Activated T-cell treated with anti-CD3 and anti-CD28 coated beads, Interleukin-2, amount 50 U/mL, for 1 hour (primary cell): ENCODE results near the gene P4HTM.

Experiments
- DNase-seq: peaks from one replicate; pipeline ENCODE4 v3.0.0-alpha.2; 2020

P4HTM gene, protein sequence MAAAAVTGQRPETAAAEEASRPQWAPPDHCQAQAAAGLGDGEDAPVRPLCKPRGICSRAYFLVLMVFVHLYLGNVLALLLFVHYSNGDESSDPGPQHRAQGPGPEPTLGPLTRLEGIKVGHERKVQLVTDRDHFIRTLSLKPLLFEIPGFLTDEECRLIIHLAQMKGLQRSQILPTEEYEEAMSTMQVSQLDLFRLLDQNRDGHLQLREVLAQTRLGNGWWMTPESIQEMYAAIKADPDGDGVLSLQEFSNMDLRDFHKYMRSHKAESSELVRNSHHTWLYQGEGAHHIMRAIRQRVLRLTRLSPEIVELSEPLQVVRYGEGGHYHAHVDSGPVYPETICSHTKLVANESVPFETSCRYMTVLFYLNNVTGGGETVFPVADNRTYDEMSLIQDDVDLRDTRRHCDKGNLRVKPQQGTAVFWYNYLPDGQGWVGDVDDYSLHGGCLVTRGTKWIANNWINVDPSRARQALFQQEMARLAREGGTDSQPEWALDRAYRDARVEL

DNA sequence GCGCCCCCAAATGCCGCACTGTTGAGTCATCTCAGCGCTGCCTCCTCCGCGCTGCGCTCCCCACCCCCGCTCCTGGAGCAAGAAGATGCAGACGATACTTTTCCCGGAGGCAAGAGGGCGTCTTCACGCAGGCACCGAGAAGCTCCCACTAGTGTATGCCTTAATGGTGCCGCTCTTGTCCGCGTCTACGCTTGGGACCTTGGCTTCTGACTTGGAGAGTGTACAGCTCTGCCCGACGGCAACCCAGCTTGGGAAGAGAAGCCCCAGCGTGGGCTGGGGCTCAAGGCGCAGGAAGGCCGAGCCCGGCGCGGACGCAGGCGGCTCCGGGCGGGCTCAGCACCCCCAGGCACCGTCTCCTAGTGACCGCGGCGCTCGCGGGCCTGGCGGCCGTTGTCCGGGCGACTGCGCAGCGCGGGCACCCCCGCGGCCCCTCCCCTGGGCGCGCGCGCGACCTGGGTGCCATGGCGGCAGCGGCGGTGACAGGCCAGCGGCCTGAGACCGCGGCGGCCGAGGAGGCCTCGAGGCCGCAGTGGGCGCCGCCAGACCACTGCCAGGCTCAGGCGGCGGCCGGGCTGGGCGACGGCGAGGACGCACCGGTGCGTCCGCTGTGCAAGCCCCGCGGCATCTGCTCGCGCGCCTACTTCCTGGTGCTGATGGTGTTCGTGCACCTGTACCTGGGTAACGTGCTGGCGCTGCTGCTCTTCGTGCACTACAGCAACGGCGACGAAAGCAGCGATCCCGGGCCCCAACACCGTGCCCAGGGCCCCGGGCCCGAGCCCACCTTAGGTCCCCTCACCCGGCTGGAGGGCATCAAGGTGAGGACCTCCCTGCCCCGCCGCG, at the start of gene P4HTM:
TSS of gene P4HTM (plus strand) at position 446 of the 840 bp plus-strand sequence. CDS start at position 462, 16 bp downstream.
- peak; percentile 83 for DNase-seq

DNA sequence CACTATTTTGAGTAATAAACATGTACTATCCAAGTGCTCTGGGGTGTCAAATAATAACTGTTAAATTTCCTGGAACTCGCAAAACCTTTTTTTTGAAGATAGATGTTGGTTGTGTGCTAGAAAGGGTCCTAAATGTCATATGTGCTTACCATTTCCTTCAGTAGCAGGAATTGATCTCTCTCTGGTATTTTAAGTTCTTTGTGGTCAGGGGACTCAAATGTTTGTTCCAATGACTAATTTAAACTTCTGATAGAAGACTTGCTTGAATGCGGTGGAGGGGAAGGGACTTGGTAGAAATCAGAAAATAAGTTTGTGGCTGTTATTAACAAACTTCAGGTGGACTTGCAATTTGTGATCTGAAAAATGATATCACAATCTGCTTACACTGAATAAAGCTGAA, 44.6 kb upstream of the P4HTM start:
- DNase-seq: no peak

DNA sequence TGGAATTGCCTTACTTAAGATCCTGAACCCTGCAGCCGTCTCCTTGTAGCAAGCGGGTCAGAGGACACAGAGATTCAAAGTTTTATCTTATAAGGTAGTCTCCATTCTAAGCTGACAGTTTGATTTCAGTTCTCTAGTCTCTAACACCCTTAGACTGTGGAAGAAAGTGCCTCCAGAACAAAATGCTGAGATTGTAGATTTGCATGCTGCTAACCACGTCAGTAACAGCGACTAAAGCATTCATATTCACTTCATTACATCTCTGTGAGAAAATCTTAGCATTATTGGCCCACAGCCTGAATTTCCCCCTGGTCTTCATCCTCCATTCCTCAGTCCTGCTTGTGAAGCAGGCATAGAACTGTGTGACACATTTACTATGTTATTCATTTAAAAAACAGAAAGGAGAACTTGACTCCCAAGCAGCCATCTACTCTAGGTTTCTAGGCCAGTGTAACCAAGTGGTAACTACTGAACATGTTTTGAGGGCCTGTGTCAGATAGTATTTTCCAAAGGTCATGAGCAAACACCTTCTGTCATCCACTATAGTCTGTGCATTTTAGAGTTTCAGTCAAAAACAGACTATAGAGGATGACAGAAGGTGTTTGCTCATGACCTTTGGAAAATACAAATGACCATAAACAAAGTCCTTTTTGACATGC, 44.0 kb upstream of the P4HTM start:
- DNase-seq: no peak

DNA sequence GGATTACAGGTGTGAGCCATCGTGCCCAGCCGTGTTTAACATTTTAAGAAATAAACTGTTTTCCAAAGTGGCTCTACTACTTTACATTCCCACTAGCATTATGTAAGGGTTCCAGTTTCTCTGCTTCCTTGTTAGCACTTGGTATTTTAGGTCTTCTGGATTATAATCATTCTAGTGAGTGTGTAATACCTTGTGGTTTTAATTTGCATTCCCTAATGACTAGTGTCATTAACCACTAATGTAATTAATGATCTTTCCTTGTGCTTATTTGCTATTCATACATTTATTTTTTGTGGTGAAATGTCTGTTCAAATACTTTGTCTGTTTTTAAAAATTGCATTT, 40.7 kb upstream of the P4HTM start:
- no peak for DNase-seq

DNA sequence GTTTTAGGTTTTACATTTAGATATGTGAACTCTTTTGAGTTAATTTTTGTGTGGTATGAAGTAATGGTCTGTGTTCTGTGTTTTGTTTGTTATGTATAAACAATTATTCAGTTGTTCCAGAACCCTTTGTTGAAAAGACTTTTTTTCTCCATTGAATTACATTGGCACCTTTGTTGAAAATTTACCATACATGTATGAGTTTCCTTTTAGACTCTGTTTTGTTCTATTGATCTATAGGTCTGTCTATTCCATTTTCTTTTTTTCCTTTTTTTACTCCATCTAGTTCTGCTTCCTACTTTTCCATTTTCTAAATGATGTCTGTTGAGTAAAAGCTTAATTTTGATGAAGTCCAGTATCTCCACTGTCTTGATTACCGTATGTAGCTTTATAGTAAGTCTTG, 40.0 kb upstream of the P4HTM start:
- DNase-seq: no peak

DNA sequence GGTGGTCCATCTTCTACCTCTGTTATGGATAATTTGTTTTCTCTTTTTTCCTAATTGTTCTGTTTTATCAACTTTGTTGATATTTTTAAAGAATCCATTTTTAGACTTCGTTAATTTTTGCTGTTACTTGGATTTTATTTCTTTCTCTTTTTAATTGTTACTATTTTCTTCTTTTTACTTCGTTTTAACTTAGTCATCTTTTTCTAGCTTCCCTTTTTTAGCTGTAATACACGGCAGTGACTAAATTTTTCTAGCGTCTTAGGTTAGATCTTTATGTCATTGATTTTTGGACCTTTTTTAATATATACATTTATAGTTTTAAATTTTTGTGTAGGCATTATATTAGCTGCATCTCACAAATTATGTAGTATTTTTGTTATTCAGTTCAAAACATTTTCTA, 38.3 kb upstream of the P4HTM start:
- no peak for DNase-seq

DNA sequence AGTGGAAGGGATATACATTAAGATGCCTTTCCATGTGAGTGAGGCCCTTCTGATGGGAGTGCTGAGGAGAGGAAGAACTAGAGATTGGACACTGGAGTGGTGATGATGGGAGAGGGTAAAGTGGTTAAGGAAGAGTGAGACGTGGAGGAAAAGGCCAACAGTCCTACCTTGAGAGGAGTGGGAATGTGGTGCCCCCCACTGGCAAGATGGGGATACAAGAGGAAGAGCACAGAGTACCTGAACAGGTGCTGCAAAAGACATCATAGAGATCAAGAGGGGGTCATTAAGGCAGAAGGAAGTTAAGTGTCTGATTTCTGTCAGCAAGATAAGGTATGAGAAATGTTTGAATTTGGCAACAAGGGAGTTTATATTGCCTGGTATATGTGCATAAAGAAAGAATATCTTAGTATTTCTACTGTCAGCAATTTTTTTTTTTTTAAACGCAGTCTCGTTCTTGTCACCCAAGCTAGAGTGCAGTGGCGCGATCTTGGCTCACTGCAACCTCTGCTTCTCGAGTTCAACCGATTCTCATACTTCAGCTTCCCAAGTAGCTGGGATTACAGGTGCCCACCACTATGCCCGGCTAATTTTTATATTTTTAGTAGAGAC, 37.4 kb upstream of the P4HTM start:
- DNase-seq: peak; percentile 56

DNA sequence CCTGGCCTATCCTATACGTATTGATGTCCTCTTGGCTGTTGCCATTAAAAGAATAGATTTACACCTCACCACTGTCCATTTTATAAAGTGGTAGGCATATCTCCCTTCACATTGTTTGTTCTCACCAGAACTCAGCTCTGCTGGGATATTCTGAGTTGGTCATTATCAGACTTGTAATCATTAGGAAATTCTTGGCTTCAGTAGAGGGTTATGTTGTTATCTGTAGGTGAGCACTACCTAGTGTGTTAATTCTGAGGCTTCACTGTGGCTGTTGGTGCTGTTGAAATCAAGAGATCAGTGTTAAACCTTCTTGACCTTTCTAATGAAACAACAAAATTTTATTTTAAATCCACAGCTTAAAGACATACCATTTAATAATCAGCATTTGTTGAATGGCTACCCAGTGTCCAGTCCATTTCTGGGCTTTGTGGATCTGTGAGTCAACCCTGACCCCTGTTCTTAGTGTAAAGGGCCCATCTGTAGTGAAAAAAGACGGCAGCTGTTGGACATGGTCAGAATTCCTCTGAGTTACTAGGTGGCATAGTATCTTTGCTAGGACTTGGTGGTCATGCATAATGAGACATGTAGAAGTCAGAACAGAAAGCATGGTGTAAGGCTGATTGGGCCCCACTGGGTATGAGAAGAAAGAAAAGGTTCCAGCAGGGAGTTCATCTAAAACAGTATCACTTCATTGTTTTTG, 32.9 kb upstream of the P4HTM start:
- no peak for DNase-seq

DNA sequence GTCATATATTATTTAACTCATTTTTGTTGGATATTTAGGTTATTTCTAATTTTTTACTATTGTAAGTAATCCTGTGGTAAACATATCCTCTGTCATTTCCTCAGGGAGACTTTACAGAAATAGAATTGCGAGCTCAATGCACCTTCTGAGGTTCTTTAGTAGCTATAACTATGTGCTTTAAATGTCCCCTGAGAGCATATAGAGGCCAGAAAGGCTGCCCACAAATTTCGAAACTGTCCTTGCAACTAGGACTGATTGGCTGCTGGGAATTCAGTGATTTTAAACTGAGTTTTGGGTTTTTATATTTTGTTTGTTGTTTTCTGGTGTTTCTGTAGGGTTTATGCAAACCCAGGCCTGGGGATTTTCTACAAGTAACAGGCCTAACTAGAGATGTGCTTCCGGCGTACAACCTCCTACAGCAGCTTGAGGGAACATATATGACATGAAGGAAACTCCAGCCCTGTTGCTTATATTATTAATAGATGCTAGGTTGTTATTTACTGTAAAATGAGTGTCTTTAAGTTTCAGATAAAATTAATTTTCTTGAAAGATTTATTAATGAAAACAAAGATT, 29.1 kb upstream of the P4HTM start:
- DNase-seq: no peak

DNA sequence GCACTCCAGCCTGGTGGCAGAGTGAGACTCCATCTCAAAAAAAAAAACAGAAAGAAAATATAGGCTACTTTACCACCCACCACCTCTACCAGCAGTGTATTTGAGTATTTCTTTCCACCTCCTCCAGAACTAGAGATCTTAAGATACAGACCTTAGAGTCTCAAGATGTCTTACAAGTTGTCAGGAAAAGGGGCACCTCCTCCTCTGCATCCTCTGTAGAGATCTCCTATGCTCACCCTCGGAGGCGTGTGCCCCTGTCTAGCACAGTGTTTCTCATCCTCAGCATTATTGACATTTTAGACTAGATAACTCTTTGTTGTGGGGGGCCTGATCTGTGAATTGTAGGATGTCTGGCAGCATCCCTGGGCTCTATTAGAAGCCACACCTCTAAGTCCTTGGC, 27.7 kb upstream of the P4HTM start:
- DNase-seq: no peak

DNA sequence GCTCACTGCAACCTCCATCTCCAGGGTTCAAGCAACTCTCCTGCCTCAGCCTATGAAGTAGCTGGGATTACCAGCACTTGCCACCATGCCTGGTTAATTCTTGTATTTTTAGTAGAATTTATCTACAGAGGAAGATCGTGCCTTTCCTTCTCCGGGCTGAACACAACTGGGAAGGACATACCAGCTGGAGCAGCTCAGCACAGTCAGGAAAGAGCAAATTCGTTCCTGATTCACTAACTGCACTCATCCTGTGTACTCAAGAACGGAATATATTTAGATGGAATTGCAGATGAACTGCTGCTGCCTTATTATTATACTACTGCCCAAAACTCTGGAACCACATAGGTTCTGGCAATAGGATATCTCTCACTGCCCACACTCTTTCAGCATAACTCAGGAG, 27.1 kb upstream of the P4HTM start:
- no peak for DNase-seq

DNA sequence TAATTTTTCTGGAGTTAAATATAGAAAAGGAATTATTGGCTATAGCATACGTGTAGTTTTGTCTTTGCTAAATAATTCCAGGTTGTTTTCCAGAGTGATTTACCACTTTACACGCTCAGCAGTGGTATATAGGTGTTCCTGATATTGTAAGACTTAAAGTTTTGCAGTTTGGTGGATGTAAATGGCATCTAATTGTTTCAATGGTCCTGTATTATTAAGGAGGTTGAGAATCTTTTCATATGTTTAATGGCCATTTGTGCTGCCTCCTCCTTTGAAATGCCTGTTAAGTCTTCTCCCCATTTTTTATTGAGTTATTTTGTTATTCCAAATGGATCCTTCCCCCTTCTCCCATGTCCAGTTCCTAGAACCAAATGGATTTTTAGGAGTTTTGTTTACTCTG, 26.4 kb upstream of the P4HTM start:
- no peak for DNase-seq

DNA sequence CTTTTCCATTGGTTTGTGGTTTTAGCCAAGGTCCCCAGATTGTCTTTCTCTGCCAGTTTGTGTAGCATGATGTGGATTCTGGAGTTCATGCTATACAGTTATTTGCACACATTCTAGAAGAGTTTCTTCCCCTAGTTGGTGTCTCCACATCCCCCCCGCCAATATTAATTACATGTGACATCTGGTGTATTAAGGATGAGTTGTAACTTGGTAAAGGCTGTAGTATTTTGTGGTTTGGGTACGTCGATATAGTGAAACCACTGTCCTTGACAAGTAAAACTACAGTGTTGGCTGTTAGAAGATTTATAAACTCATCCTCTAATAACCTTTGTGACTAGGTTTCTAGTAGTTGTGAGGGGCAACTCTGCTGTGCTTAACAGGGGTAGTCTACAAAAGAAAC, 23.7 kb upstream of the P4HTM start:
- no peak for DNase-seq

DNA sequence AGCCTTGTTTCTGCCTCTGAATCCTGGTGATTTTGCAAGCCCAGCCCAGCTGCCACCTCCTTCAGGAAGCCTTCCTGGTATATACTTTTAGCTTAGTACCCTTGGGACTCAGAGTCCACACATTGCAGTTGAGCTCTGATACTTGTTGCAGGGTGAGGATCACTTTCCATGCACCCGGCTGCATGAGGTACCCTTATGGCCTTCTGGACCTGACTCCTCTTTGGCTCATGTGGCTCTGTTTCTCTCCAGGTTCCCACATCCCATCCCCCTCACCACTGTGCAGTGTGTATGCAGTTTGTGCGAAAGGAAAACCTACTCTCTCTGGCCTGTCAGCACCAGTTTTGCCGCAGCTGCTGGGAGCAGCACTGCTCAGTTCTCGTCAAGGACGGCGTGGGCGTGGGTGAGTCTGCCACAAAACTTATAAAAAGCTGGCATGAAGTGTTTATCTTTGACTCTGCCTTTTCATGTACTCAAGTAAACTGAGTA, 23.1 kb upstream of the P4HTM start:
- DNase-seq: no peak

DNA sequence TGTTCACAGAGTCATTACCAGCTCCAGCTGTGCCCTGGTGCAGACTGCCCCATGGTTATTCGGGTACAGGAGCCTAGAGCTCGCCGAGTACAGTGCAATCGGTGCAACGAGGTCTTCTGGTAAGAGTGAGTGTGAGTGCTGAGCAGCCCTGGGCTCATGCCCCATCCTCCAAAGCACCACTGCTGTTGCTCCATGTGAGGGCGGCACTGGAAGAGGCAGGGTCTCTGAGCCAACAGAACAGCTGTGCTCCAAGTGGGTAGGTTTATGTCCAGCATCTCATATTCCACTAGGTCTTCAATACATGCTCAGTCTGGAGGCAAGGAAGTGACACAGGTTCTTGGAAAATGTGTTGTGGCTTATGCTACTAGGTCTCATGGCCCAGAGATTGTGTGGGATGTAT, 19.5 kb upstream of the P4HTM start:
- no peak for DNase-seq

DNA sequence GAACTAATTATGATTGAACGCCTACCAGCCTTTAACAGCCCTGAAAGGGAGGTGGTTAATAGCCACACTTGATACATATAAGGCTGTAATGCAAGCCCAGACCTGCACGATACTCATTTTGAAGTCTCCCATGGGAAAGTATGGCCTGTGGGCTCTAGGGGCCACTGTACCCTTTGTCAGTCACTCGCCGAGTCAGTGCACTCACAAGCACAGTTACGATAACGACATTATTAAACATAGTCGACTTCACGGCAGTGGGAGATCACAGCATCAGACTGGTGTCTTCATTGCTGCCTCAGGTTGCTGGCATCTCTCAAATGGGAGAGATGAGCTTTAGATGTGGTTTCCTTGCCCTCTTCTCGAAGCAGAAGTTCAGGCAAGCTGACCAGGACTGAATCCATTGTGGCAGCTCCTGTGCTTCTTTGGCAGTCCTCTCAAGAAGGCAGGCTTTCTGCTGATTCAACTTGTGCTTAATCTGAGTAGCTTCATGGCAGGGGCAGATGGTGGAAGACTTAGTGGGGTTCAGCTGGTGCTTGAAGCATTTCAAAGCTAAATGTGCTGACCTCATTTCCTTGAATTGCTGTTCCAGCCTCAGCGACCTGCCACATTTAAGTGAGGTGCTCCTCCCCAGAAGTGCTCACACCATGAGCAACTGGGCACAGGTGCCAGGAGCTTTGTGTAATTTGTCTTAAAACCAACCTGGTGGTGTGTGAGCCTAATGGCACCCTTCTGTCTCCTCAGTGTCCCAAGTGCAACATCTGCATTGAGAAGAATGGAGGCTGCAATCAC, 15.8 kb upstream of the P4HTM start:
- DNase-seq: no peak

DNA sequence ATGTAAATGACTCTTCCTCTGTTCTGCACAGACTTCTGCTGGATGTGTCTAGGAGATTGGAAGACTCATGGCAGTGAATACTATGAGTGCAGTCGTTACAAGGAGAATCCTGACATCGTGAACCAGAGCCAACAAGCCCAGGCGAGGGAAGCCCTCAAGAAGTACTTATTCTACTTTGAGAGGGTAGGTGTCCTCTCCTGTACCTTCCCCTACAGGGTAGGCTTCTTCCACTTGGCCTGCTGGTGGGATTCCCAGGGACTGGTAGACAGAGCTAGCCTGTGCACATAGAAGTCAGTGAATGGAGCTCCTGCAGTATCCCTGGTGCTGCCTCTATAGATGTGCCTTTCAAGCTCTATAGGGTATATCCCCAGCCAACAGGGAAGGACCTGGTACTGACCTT, 10.6 kb upstream of the P4HTM start:
- no peak for DNase-seq

DNA sequence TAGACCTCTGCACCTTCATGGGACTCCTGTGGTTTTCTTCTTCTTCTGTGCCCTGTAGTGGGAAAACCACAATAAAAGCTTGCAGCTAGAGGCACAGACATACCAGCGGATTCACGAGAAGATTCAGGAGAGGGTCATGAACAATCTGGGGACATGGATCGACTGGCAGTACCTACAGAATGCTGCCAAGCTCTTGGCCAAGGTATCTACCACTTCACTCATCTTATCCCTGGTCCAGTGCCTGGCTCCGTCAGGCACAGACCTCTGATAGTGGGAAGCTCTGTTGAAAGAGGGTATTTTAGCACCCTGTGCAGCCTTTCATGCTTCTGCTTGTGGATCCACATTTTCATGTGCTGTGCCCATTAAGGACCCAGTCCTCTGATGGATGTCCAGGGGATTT, 9.7 kb upstream of the P4HTM start:
- no peak for DNase-seq

DNA sequence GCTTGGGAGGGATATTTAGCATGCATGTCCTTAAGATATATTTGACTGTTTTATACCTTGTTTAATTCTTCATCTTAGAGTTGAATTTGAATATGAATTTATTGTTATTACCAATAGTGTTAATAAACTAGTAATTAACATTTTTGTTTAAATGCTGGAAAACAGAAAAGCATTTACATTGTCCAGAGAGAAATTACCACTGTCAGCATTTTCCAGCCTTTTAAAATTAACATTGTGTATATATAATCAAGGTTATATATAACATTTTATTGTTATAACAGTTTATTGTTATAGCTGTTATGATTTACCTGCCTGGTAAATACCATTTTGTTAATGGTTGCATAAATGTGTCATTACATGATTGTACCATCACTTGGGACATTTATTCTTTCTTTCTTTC, 8.0 kb upstream of the P4HTM start:
- no peak for DNase-seq

DNA sequence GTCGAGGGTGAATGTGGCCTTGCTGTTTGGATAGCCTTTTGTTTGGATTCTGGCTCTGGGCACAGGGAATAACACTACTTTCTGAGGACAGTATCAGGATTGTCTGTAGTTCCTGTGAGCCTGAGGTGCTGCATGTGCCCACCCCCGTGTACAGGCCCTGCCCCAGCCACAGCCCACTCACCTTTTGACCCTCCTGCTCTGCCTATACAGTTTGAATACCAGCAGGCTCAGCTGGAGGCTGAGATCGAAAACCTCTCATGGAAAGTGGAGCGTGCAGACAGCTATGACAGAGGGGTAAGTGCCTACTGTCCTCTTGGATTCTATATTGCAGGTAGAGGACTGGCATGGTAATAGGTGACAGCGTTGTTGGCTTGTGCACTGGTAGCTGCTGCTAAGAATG, 7.4 kb upstream of the P4HTM start:
- DNase-seq: no peak

DNA sequence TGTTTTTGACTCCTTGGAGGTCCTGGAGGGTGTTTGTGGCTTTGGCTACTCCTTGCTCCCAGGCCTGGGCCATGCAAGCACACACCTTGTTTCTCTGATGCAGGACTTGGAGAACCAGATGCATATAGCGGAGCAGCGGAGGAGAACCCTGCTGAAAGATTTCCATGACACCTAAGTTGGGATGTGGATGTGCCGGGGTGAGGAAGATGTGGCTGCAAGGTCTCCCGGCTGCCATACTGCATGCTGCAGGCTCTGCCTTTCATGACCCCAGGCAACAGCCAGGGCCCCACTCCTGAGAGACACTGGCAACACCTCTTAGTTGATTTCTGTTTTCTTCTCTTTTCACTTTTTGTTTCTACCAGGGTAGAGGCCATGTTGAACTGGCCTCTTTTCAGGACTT, 6.9 kb upstream of the P4HTM start:
- no peak for DNase-seq
